IMR-90 (cell line): ENCODE measurements around the gene TPSAB1. TPM values are rescaled to one million over a fixed set of nuclear protein-coding genes. Genes with fewer than 3 reads are reported as not detected.

Experiments
- ATAC-seq: fragments of 200-7000 bp; cut with Tn5 transposase; 2 replicates; pipeline ENCODE4 v1.9.1; 2020; ENCODE audit warnings: low read depth, mild to moderate bottlenecking, moderate library complexity
- BruUV-seq: library from RNA; stranded (reverse); fragments of 400-500 nt; replicated peaks from 2 replicates; lab custom pipeline; 2021; lab: Mats Ljungman, UMichigan
- CTCF ChIA-PET: fragments of 300-600 bp; formaldehyde crosslinking; extraction: SDS; loops from one replicate; lab custom pipeline; 2021; ENCODE audit warnings: antibody characterized with exemption; lab: Yijun Ruan, JAX
- POLR2A ChIA-PET: fragments of 300-600 bp; sonication (Branson Sonifier 250); formaldehyde crosslinking; loops from one replicate; lab custom pipeline; 2022; ENCODE audit warnings: antibody characterized with exemption; ENCODE audit not compliant: unreplicated experiment; lab: Charles Lee
- DNase-seq: peaks from one replicate; pipeline ENCODE4 v3.0.0; 2013
- H2AFZ ChIP-seq: replicated peaks from 2 replicates; pipeline ENCODE3; 2013; ENCODE audit warnings: low read length, mild to moderate bottlenecking; ENCODE audit not compliant: poor library complexity
- H2AK5ac ChIP-seq: 2 replicates; pipeline ENCODE4 v1.6.1; 2013; ENCODE audit warnings: low read depth, low read length, inconsistent platforms
- H2AK9ac ChIP-seq: replicated peaks from 2 replicates; pipeline ENCODE3; 2013; ENCODE audit warnings: mild to moderate bottlenecking, low read depth, low read length, moderate library complexity; ENCODE audit not compliant: poor library complexity
- H2BK120ac ChIP-seq: 2 replicates; pipeline ENCODE4 v1.6.1; 2013; ENCODE audit warnings: low read depth, low read length, inconsistent platforms
- H2BK15ac ChIP-seq: 3 replicates; pipeline ENCODE4 v1.6.1; 2013; ENCODE audit warnings: low read depth, low read length, inconsistent platforms
- H2BK20ac ChIP-seq: 2 replicates; pipeline ENCODE4 v1.6.1; 2013; ENCODE audit warnings: low read depth, mild to moderate bottlenecking, inconsistent platforms, low read length, moderate library complexity
- H2BK5ac ChIP-seq: 2 replicates; pipeline ENCODE4 v1.6.1; 2013; ENCODE audit warnings: mild to moderate bottlenecking, low read depth, low read length, inconsistent platforms; ENCODE audit not compliant: poor library complexity, severe bottlenecking
- H3K14ac ChIP-seq: replicated peaks from 2 replicates; pipeline ENCODE4 v1.6.1; 2013; ENCODE audit warnings: low read depth, low read length, inconsistent platforms
- H3K18ac ChIP-seq: 2 replicates; pipeline ENCODE4 v1.6.1; 2013; ENCODE audit warnings: low read depth, low read length, control low read depth
- H3K23ac ChIP-seq: 2 replicates; pipeline ENCODE4 v1.6.1; 2013; ENCODE audit warnings: low read depth, low read length, inconsistent platforms
- H3K27ac ChIP-seq: 2 replicates; pipeline ENCODE4 v1.5.1; 2013; ENCODE audit warnings: mild to moderate bottlenecking, control low read depth, low read length; ENCODE audit not compliant: insufficient read depth
- H3K27me3 ChIP-seq: 2 replicates; pipeline ENCODE4 v1.6.1; 2013; ENCODE audit warnings: low read length; ENCODE audit not compliant: control insufficient read depth, insufficient read depth
- H3K36me3 ChIP-seq: 2 replicates; pipeline ENCODE4 v1.6.1; 2013; ENCODE audit warnings: low read length, mixed read lengths; ENCODE audit not compliant: control insufficient read depth, insufficient read depth
- H3K4ac ChIP-seq: 2 replicates; pipeline ENCODE4 v1.6.1; 2013; ENCODE audit warnings: low read depth, low read length, inconsistent platforms
- H3K4me1 ChIP-seq: 2 replicates; pipeline ENCODE4 v1.6.1; 2013; ENCODE audit warnings: low read length, mixed read lengths; ENCODE audit not compliant: control insufficient read depth, insufficient read depth
- H3K4me2 ChIP-seq: 2 replicates; pipeline ENCODE4 v1.6.1; 2013; ENCODE audit warnings: low read depth, mild to moderate bottlenecking, control low read depth, low read length, moderate library complexity
- H3K4me3 ChIP-seq: 2 replicates; pipeline ENCODE4 v1.5.1; 2013; ENCODE audit warnings: low read depth, mild to moderate bottlenecking, control low read depth, low read length, moderate library complexity; ENCODE audit not compliant: insufficient read depth
- H3K56ac ChIP-seq: 2 replicates; pipeline ENCODE4 v1.6.1; 2013; ENCODE audit warnings: low read length, inconsistent platforms; ENCODE audit not compliant: insufficient read depth; ENCODE audit errors: extremely low read depth
- H3K79me1 ChIP-seq, 2 experiments: 2 replicates each; pipeline ENCODE4 v1.6.1; 2013; ENCODE audit warnings: low read length in 2 of 2, inconsistent platforms in 1 of 2, low read depth in 1 of 2
- H3K9ac ChIP-seq: 2 replicates; pipeline ENCODE4 v1.6.1; 2013; ENCODE audit warnings: low read depth, low read length, control low read depth
- H3K9me1 ChIP-seq: 2 replicates; pipeline ENCODE4 v1.6.1; 2013; ENCODE audit warnings: low read length, inconsistent platforms; ENCODE audit not compliant: insufficient read depth
- H3K9me3 ChIP-seq: 2 replicates; pipeline ENCODE4 v1.6.1; 2013; ENCODE audit warnings: low read length; ENCODE audit not compliant: control insufficient read depth, insufficient read depth
- H4K20me1 ChIP-seq: 2 replicates; pipeline ENCODE4 v1.6.1; 2013; ENCODE audit warnings: low read length, inconsistent platforms; ENCODE audit not compliant: insufficient read depth
- H4K5ac ChIP-seq: 2 replicates; pipeline ENCODE4 v1.6.1; 2013; ENCODE audit warnings: mild to moderate bottlenecking, low read depth, low read length, control low read depth
- H4K8ac ChIP-seq, 2 experiments: 2 replicates each; pipeline ENCODE4 v1.6.1; 2013; ENCODE audit warnings: low read depth in 2 of 2, low read length in 2 of 2, control low read depth in 1 of 2, inconsistent platforms in 1 of 2
- H4K91ac ChIP-seq: 2 replicates; pipeline ENCODE4 v1.6.1; 2013; ENCODE audit warnings: low read depth, low read length, inconsistent platforms; ENCODE audit not compliant: insufficient read depth
- BHLHE40 ChIP-seq: fragments of 150-350 bp; IDR thresholded peaks from 2 replicates; pipeline ENCODE4 v1.6.1; 2016; ENCODE audit warnings: mild to moderate bottlenecking, low read depth, low read length
- CEBPB ChIP-seq: IDR thresholded peaks from 2 replicates; pipeline ENCODE4 v1.6.1; 2012; ENCODE audit warnings: low read depth, low read length, improper control_type of control experiment
- CHD1 ChIP-seq: IDR thresholded peaks from 2 replicates; pipeline ENCODE4 v1.6.1; 2012; ENCODE audit warnings: low read depth, low read length, improper control_type of control experiment
- FOS ChIP-seq: fragments of 150-350 bp; IDR thresholded peaks from 2 replicates; pipeline ENCODE4 v1.6.1; 2016; ENCODE audit warnings: low read depth, low read length
- MAFK ChIP-seq: IDR thresholded peaks from 2 replicates; pipeline ENCODE4 v1.6.1; 2012; ENCODE audit warnings: low read depth, low read length, improper control_type of control experiment
- MAZ ChIP-seq: IDR thresholded peaks from 2 replicates; pipeline ENCODE4 v1.6.1; 2012; ENCODE audit warnings: low read depth, mild to moderate bottlenecking, low read length, improper control_type of control experiment, moderate library complexity, borderline replicate concordance
- MXI1 ChIP-seq: IDR thresholded peaks from 2 replicates; pipeline ENCODE4 v1.6.1; 2012; ENCODE audit warnings: low read depth, mild to moderate bottlenecking, low read length, moderate library complexity, borderline replicate concordance
- NFE2L2 ChIP-seq: fragments of 150-350 bp; IDR thresholded peaks from 2 replicates; pipeline ENCODE4 v1.6.1; 2016; ENCODE audit warnings: low read depth, mild to moderate bottlenecking, low read length
- POLR2A ChIP-seq: IDR thresholded peaks from 2 replicates; pipeline ENCODE4 v1.6.1; 2012; ENCODE audit warnings: mild to moderate bottlenecking, low read depth, low read length
- RAD21 ChIP-seq: IDR thresholded peaks from 2 replicates; pipeline ENCODE4 v1.6.1; 2012; ENCODE audit warnings: low read length, improper control_type of control experiment
- RCOR1 ChIP-seq: IDR thresholded peaks from 2 replicates; pipeline ENCODE4 v1.6.1; 2012; ENCODE audit warnings: mild to moderate bottlenecking, low read length, improper control_type of control experiment; ENCODE audit not compliant: insufficient replicate concordance
- RFX5 ChIP-seq: IDR thresholded peaks from 2 replicates; pipeline ENCODE4 v1.8.0; 2012; ENCODE audit warnings: low read depth, mild to moderate bottlenecking, low read length, moderate library complexity
- SMC3 ChIP-seq: fragments of 150-350 bp; IDR thresholded peaks from 2 replicates; pipeline ENCODE4 v1.6.1; 2016; ENCODE audit warnings: low read depth, mild to moderate bottlenecking, antibody characterized with exemption, low read length, moderate library complexity
- USF2 ChIP-seq: fragments of 150-350 bp; IDR thresholded peaks from 2 replicates; pipeline ENCODE4 v1.6.1; 2017; ENCODE audit warnings: mild to moderate bottlenecking, antibody characterized with exemption, low read length, low read depth
- WGBS, 2 experiments: methylation state at CpG; one replicate each; pipeline versions ENCODE4 v1.1.5 to v1.1.7; 2013; ENCODE audit warnings: missing lambda C conversion rate in 2 of 2; ENCODE audit not compliant: insufficient read length in 1 of 2; ENCODE audit errors: extremely low coverage in 2 of 2; 5-methylcytosine and 5-hydroxymethylcytosine counted together
- dilution Hi-C: fragments of 300-500 bp; cut with HindIII; formaldehyde crosslinking; loops from one replicate; pipeline ENCODE4 v1.14.3; 2018; ENCODE audit warnings: low sequenced_read_pairs; ENCODE audit not compliant: unreplicated experiment
- in situ Hi-C: fragments of 300-500 bp; cut with MboI; formaldehyde crosslinking; loops from 3 replicates; pipeline ENCODE4 v1.14.3; 2019; ENCODE audit warnings: low sequenced_read_pairs, inconsistent platforms, mixed read lengths
- intact Hi-C: fragments of 100-400 bp; cut with micrococcal nuclease; formaldehyde crosslinking; loops from 2 replicates; pipeline ENCODE4 v1.10.0; 2022
- polyA plus RNA-seq, 3 experiments: library from polyadenylated mRNA; depleted of rRNA; stranded (reverse); fragments of >200 nt; gene quantifications; 2 replicates each; pipeline ENCODE4 v1.2.3, GENCODE V29; 2012; ENCODE audit warnings: low replicate concordance in 1 of 3
- total RNA-seq: library from RNA; depleted of rRNA; stranded (reverse); fragments of >200 nt; gene quantifications from 2 replicates; pipeline ENCODE4 v1.2.3, GENCODE V29; 2012
- TF ChIP-seq, protein P1 (sequence below): fragments of 150-350 bp; IDR thresholded peaks from 2 replicates; pipeline ENCODE4 v1.6.1; 2016; ENCODE audit warnings: low read depth, mild to moderate bottlenecking, low read length, moderate library complexity, borderline replicate concordance
- TF ChIP-seq, protein P2 (sequence below): conservative IDR thresholded peaks from 2 replicates; pipeline ENCODE4 v1.5.1; 2012; ENCODE audit warnings: mild to moderate bottlenecking, low read depth, low read length, improper control_type of control experiment

Gene TPSAB1
- total and polyA plus RNA-seq, 2 of the 4 experiments (the other 2 are of a cell fraction) = not detected

DNA sequence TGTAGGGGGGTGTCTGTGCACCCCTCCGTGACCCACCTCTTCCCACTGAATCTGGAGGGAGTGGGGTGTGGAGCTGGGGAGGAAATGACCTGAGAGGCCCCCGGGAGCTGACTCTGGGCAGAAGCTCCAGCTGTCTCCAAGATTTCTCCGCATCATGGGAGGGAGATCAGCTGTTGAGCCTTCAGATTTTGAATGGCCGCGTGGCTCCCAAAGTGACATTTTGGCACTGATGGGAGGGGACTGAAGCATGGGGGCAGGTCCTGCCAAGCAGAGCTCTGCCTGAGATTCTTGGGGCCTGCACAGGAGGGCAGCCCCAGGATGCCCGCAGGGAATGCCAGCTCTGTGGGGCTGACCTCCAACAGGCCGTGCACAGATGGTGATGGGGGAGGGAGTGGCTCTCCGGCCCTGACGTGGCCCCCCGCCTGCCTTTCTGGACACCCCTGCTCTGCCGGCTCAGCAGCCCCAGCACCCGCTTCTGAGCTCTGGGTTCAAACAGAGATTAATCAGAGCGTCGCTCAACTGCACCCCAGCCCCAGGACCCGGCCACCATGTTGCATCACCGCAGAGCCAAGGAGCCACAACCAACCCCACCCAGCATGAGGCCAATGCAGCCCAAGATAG, 43.6 kb downstream of the TPSAB1 start:
- no TSS peak for BruUV-seq
- Histone ChIP-seq H3K23ac (no peak overlapping the region), H2AK5ac (no peak overlapping the region), H3K14ac (no peak overlapping the region), H2BK15ac (no peak overlapping the region), H2BK5ac (no peak overlapping the region), H4K91ac (no peak overlapping the region), H2BK20ac (no peak overlapping the region), H2AFZ (no peak overlapping the region), H4K8ac (no peak overlapping the region), H2BK120ac (no peak overlapping the region), H3K27ac (no peak overlapping the region), H3K4me3 (no peak overlapping the region), H3K4ac (no peak overlapping the region), H3K79me1 (no peaks in the 10 kb centered on the region), H3K56ac (no peak overlapping the region), H3K27me3 (peaks cover 74% of the 10 kb centered on the region), H4K5ac (no peak overlapping the region), H3K18ac (no peak overlapping the region), H3K4me1 (no peaks in the 10 kb centered on the region), H3K9me1 (no peaks in the 10 kb centered on the region), H3K36me3 (no peaks in the 10 kb centered on the region), H4K20me1 (no peaks in the 10 kb centered on the region), H3K9me3 (no peaks in the 10 kb centered on the region), H2AK9ac (no peak overlapping the region), H3K9ac (no peak overlapping the region), H3K4me2 (no peak overlapping the region)
- intact Hi-C loops = no loop called here
- ChIA-PET POLR2A (no interaction called here), CTCF (no interaction called here)
- TF ChIP-seq, protein P1, sequence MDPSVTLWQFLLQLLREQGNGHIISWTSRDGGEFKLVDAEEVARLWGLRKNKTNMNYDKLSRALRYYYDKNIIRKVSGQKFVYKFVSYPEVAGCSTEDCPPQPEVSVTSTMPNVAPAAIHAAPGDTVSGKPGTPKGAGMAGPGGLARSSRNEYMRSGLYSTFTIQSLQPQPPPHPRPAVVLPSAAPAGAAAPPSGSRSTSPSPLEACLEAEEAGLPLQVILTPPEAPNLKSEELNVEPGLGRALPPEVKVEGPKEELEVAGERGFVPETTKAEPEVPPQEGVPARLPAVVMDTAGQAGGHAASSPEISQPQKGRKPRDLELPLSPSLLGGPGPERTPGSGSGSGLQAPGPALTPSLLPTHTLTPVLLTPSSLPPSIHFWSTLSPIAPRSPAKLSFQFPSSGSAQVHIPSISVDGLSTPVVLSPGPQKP = no peak
- TF ChIP-seq USF2 = no peak
- no peak for TF ChIP-seq FOS
- TF ChIP-seq CHD1 = no peak
- TF ChIP-seq RCOR1 = no peak
- no peak for TF ChIP-seq RAD21
- TF ChIP-seq POLR2A = no peak
- no peak for TF ChIP-seq RFX5
- TF ChIP-seq NFE2L2 = no peak
- TF ChIP-seq MXI1 = no peak
- no peak for TF ChIP-seq SMC3
- TF ChIP-seq, protein P2, sequence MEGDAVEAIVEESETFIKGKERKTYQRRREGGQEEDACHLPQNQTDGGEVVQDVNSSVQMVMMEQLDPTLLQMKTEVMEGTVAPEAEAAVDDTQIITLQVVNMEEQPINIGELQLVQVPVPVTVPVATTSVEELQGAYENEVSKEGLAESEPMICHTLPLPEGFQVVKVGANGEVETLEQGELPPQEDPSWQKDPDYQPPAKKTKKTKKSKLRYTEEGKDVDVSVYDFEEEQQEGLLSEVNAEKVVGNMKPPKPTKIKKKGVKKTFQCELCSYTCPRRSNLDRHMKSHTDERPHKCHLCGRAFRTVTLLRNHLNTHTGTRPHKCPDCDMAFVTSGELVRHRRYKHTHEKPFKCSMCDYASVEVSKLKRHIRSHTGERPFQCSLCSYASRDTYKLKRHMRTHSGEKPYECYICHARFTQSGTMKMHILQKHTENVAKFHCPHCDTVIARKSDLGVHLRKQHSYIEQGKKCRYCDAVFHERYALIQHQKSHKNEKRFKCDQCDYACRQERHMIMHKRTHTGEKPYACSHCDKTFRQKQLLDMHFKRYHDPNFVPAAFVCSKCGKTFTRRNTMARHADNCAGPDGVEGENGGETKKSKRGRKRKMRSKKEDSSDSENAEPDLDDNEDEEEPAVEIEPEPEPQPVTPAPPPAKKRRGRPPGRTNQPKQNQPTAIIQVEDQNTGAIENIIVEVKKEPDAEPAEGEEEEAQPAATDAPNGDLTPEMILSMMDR = no peak
- no peak for TF ChIP-seq CEBPB
- no peak for TF ChIP-seq BHLHE40
- TF ChIP-seq MAZ = no peak
- no peak for TF ChIP-seq MAFK
- no peak for ATAC-seq
- WGBS, 2 experiments = 35% methylated on average over 7 of the region's 16 CpGs; no CpG with 5 or more reads in 1 of the 2 experiments
- in situ Hi-C loops = no loop called here
- dilution Hi-C loops = no loop called here
- no peak for DNase-seq
